GM18861 (cell line): Measurements from ENCODE around the gene MS4A4E.
"Not testable (repeated sequence)": the region's sequence is repeated elsewhere in the genome, so short reads cannot be mapped to it uniquely, and the experiment has no call there.

Experiments used
- ATAC-seq: cut with Tn5 transposase; IDR thresholded peaks from one replicate; pipeline ENCODE4 v1.9.1; 2021; ENCODE audit not compliant: unreplicated experiment

MS4A4E gene

DNA sequence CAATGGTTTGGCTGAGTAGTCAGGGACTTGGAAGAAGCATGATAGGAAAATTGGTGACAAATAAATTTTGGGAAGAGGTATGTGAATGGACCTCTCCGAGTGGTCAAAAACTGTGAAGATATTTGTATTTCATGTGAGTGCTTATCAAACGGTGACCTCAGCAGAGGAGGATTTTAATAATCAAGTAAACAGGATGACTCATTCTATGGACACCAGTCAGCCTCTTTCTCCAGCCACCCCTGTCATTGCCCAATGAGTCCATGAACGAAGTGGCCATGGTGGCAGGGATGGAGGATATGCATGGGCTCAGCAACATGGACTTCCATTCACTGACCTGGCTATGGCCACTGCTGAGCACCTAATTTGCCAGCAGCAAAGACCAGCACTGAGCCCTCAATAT, 21.2 kb downstream of the MS4A4E start:
- ATAC-seq: no peak

DNA sequence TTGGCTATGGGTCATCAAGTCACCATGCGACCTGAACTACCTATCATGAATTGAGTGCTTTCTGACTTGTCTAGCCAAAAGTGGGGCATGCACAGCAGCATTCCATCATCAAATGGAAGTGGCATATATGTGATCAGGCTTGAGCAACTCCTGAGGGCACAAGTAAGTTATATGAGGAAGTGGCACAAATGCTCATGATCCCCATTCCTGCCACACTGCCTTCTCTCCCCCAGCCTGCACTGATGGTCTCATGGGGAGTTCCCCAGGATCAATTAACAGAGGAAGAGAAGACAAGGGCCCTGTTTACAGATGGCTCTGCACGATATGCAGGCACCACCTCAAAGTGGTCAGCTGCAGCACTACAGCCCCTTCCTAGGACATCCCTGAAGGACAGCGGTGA, 21.8 kb downstream of the MS4A4E start:
- no peak for ATAC-seq

DNA sequence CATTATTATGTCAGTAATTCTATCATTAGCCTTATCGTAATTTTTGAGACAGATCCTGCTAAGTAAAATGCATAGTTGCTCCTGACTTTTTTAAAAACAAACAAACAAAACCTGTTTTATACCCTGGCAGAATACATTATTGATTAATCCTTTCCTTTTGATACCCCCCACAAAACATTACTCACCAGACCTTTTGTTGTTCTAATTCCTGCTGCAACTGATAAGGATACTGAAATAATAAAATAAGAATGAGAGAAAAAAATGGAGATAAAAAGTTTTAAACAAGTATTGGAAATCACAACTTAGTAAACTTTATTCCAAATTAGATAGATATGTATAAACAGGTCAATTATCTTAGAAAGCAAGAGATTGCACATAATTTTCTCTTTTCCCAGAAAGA, 28.6 kb downstream of the MS4A4E start:
- ATAC-seq: no peak

DNA sequence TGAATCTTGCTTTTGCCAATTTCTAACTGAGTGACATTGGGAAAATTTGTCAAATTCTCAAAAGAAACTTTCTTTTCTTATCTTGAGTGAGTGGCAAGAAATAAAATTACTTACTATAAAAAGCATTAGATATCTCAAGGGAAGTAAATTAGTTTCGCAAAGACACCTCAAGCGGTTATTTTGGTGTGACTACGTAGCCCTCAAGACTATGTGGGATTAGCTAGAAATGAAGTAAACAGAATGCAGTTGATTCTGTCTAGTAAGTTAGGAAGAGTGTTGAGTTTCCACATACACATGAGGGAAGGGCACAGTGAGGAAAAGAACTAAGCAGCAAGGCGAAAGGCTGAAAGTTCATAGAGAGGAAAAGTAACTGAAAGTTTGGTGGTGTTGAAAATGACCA, 31.7 kb downstream of the MS4A4E start:
- ATAC-seq: no peak

DNA sequence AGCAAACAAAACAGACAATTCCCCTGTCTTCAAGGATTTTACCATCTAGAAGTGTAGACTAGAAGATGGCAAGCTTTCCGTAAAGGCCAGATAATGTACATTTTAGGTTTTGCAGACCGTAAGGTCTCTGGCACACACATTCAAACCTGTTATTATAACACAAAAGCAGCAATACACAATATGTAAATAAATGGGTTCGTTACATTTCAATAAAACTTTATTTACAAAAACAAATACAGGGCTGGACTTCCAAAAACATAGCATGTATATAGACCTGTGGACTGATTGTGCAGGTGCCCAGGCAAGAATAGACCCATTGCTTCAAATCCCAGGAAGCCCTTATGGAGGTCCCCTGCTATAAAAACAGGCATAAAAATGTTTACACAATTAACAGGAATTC, 33.0 kb downstream of the MS4A4E start:
- no peak for ATAC-seq

DNA sequence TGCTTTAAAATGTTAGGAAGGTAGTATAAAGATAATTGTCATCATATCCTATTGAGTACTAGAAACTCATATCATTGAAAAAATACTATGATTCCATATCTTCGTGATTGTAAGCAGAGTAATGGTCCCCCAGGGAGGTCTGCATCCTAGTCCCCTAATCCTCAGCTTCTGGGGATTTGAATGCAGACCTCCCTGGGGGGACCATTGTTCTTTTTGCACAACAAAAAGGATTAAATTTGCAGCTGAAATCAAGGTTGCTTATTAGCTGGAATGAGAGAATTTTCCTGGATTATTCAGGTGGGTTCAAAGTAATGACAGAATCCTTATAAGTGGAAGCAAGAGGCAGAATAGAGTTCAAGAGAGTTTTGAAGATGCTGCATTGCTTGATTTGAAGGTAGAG, 34.0 kb downstream of the MS4A4E start:
- ATAC-seq: no peak

DNA sequence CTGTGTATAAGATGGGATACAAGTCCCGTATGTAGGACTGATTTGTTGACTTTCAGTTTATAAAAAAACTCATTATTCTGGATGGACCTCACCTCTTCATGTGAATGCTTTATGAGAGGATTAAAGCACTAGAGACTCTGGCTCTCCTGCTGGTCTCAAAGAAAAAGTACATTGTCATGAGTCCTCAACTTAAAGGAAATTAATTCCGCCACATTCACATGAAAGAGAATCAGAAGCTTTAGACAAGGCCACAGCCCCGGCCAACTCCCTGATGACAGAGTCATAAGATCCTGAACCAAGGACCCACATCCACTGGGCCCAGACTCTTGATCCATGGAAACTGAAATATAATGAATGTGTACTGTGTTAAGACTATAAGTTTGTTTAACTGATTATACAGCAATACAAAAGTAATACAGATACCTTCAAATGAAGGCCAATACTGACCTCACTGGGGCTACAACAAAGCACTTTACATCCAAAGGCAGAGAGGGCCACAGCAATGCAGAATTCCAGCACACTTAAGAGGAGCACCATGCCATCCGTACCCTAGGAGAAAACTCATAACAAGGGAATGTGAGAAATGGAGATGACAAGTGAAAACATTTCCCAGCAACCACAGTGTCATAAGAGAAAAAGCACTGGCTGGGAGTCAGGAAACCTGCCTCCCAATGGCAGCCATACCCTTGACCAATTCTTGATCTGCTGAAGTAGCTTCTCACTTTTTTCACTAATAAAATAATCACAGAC, 34.6 kb downstream of the MS4A4E start:
- ATAC-seq: no peak

DNA sequence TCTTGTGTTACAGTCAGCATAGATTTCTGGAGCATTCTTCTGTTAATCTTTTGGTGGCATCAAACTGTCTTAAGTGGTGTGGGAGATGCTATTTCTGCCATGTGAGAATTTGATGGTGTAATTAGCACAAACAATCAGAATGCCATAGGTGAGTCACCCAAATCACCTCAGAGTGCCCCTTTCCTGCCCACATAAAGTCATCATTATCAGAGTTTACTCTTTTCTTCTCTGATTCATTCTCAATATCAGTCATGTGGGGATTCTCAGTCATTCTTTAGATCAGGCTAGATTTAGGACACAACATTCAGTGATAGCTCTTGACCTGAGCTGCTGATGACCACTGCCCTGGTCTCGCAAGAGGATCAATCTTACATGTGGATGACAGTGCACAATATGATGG, 36.3 kb downstream of the MS4A4E start:
- no peak for ATAC-seq

DNA sequence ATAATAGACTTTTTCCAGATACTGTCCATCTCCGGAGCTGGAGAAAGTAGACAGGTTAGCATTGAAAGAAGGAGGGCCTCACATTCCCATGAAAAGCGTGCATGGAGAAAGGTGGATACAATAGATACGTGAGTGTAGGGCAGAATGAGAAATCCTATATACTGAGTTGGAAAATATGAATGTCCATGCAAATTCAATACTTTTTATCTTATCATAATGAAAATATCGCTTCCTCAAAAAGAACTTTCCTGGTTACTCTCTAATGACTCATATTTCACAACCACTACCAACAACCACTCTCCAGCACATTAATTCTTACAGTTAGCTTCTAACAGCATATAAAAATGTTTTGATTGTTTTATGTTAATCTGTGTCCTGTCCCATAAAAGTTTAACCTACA, 38.0 kb downstream of the MS4A4E start:
- ATAC-seq: peak; percentile 61

DNA sequence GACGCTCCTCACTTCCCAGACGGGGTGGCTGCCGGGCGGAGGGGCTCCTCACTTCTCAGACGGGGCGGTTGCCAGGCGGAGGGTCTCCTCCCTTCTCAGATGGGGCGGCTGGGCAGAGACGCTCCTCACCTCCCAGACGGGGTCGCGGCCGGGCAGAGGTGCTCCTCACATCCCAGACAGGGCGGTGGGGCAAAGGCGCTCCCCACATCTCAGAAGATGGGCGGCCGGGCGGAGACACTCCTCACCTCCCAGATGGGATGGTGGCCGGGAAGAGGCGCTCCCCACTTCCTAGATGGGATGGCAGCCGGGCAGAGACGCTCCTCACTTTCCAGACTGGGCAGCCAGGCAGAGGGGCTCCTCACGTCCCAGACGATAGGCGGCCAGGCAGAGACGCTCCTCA, 41.6 kb downstream of the MS4A4E start:
- not testable (repeated sequence) for ATAC-seq

DNA sequence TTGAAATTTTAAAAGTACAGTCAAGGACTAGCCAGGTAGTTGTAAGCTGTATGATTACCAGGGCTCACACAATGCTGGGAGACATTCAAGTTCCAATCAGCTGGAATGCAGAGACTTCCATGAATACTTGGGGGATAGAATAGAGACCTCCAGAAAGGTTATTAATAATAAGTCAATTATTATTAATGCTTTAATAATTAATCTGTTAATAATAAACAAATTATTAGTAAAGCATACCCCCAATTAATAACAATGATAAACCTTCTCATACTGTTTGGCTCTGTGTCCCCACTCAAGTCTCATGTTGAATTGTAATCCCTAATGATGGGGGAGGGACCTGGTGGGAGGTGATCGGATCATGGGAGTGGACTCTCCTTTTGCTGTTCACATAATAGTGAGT, 45.5 kb downstream of the MS4A4E start:
- no peak for ATAC-seq

DNA sequence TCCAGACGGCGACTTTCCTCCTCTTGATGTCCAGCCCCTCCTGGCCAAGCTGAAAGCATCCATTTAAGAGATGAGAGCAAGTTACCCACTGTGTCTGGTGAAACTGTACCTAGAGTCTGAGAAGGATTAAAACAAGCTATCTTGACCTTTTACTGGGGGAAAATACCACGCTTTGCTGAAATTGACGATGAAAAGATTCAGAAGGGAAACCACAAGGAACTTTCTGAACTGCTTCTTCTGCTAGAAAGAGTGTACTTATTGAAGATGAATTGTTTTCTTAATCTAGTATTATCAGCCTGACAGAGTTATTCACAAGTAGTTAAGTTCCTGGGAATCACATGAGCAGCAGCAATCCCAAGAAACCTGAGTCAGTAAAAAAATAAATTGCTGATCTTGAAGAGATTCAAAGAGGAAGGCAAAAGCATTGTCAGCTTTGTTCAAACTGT, 47.0 kb downstream of the MS4A4E start:
- peak; percentile 66 for ATAC-seq

DNA sequence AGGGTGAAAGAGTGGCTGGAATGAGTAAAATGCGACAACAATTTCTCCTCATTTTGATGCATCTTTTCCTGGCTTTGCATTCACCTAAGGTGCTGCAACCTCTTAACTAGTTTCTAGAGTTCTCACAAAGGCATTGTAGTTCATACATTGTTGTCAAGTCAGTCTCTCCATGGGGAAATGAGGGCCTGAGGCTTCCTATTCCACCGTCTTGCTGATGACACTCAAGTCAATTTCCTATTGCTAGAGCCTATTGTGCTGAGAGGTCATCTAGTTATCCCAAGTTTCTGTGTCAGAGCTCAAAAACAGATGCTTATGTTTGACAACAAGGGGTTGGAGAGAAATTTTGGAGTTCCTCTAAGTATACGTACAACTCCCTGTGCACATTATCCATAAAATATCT, 48.4 kb downstream of the MS4A4E start:
- ATAC-seq: no peak

DNA sequence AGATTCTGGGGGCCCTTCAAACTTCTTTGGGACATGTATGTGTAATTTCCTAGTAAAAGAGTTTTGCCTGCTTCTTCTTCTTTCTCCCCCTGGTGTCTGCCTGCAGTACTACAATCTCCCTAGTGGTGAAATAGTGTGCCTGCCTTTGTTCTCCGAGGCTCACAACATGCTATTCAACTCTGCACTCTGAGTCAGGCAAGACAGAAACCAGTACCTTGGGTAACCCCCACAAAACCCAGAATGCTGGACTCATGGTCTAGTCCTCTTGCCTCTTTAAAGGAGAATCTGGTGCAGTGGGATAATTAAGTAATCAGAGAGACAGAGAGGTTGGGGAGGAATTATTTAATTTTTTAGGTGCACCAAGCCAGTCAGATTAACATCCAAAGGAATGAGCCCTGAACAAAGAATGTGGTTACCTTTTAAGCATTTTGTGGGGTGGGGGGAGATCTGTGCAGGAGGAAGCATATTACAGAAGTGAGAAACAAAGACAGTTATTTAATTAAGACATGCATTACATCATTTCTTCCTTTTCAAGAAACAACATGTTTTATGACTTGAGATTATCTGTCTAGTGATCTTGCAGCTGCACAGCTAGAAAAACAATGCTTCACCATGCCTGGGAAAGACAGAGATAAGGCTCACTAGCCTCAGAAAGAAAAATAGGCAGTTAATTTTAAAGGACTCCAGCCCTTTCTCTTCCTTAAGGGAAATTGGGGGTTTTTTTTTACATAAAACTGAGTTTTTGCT, 49.1 kb downstream of the MS4A4E start:
- no peak for ATAC-seq

DNA sequence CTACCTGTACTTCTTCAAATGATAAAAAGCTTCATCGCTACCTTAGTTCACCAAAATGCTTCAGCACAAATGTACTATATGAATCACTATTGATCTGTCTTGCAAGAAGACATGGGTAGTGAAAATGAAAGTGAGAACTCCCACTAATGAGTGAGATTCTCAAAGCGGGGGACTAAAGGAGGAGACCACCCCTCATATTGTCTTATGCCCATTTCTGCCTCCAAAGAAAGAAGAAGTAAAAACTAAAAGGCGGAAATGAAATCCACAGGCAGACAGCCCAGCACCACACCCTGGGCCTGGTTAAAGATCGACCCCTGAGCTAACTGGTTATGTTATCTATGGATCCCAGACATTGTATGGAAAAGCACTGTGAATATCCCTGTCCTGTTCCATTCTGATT, 50.4 kb downstream of the MS4A4E start:
- not testable (repeated sequence) for ATAC-seq

DNA sequence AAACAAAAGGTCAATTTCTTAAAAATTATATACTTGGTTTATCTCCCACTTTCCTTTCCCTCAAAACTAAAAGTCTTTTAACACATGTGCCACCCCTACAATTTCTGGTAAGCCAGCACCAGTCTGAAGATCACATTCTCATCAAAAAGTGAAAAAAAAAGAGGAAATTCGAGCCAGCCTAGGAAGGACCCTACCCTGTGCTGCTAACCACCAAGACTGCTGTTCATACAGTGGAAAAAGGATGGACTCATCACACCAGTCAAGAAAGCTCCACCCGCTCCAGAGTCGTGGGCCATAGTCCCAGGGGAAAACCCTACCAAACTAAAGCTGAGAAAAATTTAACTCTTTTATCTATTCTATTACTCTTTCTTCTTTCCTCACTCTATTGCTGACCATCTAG, 54.5 kb downstream of the MS4A4E start:
- not testable (repeated sequence) for ATAC-seq

DNA sequence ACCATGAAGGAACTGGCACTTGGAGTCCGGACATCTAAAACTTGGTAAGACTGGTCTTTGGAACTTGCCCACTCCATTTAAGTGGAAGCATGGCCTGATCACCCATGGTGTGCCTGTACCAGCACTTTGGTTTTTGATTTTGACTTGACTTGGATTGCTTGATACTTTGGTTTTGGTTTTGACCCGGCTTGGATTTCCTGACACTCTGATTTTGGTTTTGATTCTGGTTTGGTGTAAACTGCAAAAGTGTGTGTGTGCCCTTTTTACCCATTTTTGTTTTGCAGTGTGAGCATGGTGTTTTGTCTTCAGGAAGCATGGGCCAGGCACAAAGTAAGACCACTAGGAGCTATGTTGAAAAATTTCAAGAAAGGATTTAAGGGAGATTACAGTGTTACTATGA, 56.8 kb downstream of the MS4A4E start:
- ATAC-seq: not testable (repeated sequence)

DNA sequence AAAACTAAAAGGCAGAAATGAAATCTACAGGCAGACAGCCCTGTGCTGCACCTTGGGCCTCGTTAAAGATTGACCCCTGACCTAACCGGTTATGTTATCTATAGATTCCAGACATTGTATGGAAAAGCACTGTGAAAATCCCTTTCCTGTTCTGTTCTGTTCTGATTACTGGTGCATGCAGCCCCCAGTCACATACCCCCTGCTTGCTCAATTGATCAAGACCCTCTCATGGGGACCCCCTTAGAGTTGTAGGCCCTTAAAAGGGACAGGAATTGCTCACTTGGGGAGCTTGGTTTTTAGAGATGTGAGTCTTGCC, 57.5 kb downstream of the MS4A4E start:
- ATAC-seq: not testable (repeated sequence)

DNA sequence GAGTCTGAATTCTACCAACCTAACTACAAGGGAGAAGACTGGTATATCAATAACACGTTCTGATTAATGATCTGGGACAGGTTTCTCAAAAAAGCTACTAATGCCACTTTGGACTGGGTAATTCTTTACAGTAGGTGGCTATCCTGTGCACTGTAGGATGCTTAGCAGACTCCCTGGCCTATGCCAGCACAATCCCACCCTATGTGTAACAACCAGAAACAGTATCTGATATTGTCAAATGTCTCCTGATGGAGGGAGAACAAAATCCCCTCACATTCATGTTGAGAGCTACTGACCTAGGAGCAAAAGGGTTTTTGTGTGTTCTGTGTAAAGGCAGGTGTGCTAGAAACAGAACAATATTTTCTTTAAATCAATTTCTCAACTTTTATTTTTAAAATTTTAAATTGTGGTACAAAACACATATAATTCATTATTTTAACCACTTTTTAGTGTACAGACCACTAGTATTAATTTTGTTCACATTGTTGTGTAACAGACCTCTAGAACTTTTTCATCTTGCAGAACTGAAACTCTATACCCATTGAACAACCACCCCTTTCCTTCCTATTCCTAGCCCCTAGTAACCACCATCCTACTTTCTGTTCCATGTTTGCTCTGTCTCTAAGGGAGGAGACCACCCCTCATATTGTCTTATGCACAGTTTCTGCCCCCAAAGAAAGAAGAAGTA, 58.0 kb downstream of the MS4A4E start:
- ATAC-seq: peak; percentile 51

DNA sequence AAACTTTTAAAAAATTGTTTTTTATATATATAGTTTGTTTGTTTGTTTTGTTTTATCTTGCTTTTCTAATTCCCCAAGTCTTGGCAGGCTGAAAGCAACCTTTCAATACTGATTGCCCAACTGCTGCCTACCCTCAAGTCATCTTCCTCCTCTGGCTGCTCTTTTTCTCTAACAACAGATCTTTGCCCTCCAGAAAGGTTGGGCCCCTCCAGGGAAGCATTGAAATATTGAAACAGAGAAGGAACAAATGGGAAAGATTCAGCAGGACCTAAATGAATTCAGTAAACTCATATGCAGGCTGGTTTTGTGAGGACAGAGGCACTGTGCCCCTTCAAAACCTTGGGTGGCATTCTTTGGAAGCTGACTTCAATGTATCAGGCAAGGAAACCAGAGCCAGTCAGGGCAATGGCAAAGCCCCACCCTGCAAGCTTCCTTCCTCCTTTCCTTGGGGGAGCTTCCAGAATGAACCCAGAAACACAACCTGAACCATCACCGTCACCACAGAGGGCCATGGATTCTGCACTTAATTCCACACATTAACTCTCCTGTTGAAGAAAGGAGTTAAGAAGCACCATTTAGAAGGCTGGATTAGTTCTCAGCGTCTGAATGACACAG, 59.2 kb downstream of the MS4A4E start:
- no peak for ATAC-seq

DNA sequence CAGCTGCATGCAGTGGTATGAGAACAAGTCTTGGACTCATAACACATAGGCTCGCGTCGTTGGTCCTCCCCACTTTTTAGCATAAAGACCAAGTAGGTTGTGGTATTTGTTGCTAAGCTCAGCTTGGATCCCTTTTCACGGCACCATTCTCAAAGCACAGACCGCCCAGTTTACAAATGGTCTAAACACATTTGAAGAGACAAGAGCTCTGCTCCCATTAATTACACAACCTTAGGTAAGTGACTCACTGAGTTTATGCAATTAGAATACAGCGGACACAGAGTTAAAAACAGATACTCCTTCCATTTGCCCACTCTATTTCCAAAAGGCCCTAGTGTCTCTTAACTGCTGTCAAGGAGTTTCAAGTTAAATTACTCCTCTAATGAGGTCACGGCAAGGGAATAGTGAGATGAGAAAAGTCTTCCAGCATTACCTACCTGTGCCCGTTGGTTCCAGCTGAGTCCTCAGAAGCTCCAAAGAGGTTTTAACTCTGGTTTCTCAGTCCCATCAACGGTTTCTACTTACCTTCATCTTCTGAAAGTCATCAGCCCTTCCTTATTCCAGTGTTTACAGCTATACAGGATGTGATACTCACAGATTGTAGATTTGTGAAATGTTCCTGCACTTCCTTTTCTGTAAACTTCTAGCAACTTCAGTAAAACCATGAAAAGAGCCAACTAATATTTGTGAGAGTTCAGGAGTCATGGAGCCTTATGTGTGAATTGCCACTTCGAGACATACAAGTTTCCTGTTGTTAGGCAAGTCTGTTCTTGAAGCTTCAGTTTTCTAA, 60.2 kb downstream of the MS4A4E start, which contains the start of gene MS4A6A:
Gene MS4A6A (minus strand): TSS at position 543 of the 790 bp plus-strand sequence. CDS start 1,356 bp downstream, outside the sequence.
- no peak for ATAC-seq
